OCI-LY3 (cell line): ENCODE results near the gene CCDC178.

Experiments
- CTCF ChIP-seq: fragments of 200-600, 300-600 bp; sonication (generic); IDR thresholded peaks from 2 replicates; pipeline ENCODE4 v1.5.1; 2014; ENCODE audit warnings: antibody characterized with exemption, low read length, low read depth
- EZH2phosphoT487 ChIP-seq: fragments of 200-600 bp; shearing (Covaris generic); IDR thresholded peaks from 2 replicates; pipeline ENCODE4 v1.6.1; 2018; ENCODE audit warnings: antibody characterized with exemption, mixed run types, low read depth

GRCh38 chr18:32906506-32907310 is 533.8 kb downstream of the CCDC178 start:
- TF ChIP-seq CTCF: no peak
- TF ChIP-seq EZH2phosphoT487: no peak
